KG1 (cell line): ENCODE data around the gene EPO.
"Not testable (repeated sequence)": the region's sequence is repeated elsewhere in the genome, so short reads cannot be mapped to it uniquely, and the experiment has no call there.

Experiments
- DNase-seq: peaks from one replicate; lab custom pipeline; 2025; lab: John Stamatoyannopoulos, UW

Gene EPO

GRCh38 chr7:100739934-100740333 lies 19.7 kb downstream of the EPO start:
- no peak for DNase-seq

- no peak for DNase-seq
These were observed 24.3 kb downstream of the EPO start for GRCh38 chr7:100744605-100745004.

GRCh38 chr7:100745184-100745583 lies 24.9 kb downstream of the EPO start:
- no peak for DNase-seq

- DNase-seq, result no peak
These were observed 32.7 kb downstream of the EPO start for GRCh38 chr7:100752994-100753393.

- no peak for DNase-seq
These were observed 33.5 kb downstream of the EPO start for GRCh38 chr7:100753750-100754149.

GRCh38 chr7:100759357-100760171 lies 39.3 kb downstream of the EPO start:
- no peak for DNase-seq

- DNase-seq, result not testable (repeated sequence)
These were observed 42.6 kb downstream of the EPO start for GRCh38 chr7:100762841-100763240.

- no peak for DNase-seq
These were observed 43.4 kb downstream of the EPO start for GRCh38 chr7:100763556-100764140.

GRCh38 chr7:100764841-100765240 lies 44.6 kb downstream of the EPO start:
- DNase-seq, result no peak

GRCh38 chr7:100765250-100765649 lies 45.0 kb downstream of the EPO start:
- no peak for DNase-seq

- DNase-seq, result no peak
These were observed 48.5 kb downstream of the EPO start for GRCh38 chr7:100768784-100769183.
